GM18499 (cell line): Measurements from ENCODE around the gene HCN3.
A peak's percentile ranks its signal among the peaks of the same experiment; 100 is the strongest.

Source experiments
- ATAC-seq: cut with Tn5 transposase; IDR thresholded peaks from one replicate; pipeline ENCODE4 v1.9.1; 2021; ENCODE audit warnings: moderate number of reproducible peaks; ENCODE audit not compliant: insufficient read depth, unreplicated experiment

The HCN3 gene

DNA sequence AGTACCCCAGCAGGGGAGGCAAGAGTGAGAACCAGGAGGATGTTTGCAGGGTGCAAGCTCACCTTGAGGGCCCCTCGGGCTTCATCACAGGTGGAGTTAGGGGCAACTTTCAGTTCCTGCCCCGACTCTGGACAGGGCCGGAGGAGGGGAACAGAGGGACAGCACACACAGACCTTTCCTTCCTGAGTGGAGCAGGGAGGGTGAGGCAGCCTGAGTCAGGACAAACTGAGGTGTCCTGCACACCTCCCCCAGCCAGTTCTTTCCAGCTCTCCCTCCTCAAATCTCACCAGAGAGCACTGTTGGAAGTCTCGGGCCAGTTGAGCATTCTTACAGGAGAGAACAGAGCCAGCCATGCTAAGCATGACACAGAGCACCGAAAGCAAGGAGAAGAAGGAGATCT lies 23.5 kb upstream of the HCN3 start:
- no peak for ATAC-seq

GRCh38 chr1:155254228-155254713 lies 23.0 kb upstream of the HCN3 start:
- ATAC-seq: no peak

DNA sequence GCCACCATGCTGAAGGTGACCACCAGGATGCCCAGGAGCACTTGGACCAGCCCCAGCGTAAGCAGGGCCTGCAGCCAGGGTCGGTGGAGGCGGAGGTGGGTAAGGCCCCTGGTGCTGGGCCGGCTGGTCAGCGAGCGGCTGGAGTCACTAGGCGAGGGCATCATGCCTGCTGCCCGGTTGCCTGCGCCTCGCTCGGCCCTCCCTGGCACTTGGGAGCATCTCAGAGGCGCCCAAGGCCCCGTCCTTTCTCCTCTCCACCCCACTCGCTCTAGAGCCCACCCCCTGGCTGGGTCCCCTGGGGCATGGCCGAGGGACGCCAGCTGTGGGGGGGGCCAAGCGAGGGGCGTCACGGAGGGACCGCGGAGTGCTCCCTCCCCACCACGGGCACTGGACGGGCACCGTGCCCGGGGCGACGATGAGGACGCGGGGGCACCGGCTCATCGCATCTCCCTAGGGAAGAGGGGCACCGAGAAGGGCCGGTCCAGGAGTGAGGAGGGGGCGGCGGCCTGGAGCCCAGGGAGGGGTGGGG lies 22.5 kb upstream of the HCN3 start:
- ATAC-seq: no peak

DNA sequence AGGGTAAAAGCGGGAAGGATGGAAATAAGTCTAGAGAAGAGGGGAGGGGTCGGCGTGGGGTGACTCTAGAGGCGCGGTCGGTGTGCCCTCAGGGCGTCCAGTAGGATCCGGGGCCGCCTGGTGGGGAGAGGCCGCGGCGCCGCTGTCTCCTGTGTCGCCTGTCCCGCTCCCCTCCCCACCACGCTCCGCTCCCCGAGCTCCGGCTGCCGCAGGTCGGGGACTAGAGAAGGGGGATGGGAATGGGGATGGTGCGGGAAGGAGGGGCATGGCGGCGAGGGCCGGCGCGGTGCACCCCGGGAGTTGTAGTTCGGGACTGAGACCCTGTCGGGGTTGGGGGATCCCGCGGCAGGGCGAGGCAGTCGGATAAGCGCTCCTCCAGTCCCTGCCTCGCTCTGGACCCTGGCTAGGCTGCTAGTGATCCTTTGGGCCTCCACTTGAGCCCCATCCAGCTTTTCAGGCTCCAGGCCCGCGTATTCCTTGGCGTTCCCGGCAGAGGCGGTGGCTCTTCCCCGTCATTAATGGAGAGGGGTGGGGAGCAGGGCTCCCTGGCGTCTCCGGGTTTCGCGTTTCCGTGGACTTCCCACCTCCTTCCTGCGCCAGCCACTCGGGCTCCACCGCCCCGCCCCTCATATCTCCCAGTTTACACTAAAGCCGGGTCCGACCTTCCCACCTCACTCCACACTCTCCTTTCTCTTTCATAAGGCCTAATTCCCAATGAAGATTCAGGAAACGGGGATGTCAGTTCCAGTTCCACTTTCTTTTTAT lies 21.8 kb upstream of the HCN3 start, which contains the start of gene ENTREP3:
TSS of gene ENTREP3 (minus strand) at position 241 of the 765 bp plus-strand sequence. CDS start 606 bp downstream, outside the sequence.
- ATAC-seq: no peak

DNA sequence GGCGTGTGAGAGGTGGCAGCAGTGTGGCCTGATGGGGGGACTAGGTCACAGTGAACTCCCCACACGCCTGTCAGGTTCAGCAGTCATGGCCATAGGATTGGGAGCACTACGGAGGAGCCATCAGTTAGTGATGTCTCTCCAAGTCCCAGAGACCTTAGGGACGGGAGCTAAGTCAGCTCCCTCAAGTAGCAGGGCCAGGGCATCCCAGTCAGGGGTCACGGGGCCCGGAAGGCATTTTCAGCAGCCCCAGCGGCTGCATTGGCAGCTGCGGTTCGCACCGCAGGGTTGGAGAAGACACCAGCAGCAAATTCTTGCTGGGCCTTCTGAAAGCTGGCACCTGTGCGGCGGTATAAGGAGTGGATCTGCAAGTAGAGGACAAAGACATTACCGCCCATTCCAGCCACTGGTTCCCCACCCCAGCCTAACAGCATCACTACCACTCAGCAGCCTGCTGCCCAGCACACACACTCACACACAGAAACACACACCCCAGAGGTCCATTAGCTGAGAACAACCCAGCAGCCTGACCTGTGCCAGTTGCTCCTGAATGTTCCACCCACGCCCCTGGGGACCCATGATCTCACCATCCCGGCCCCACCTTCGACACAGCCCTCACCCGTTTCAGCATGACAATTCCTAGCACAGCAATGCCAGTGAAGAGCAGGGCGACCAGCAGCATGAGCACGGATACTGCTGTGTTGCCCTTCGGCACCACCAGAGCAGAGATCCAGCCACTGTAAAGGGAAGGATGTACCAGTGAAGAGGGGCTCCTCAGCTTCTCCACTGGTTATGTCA lies 21.0 kb upstream of the HCN3 start:
- ATAC-seq: no peak

- no peak for ATAC-seq
Observed at GRCh38 chr1:155260276-155260675, 17.0 kb upstream of the HCN3 start.

DNA sequence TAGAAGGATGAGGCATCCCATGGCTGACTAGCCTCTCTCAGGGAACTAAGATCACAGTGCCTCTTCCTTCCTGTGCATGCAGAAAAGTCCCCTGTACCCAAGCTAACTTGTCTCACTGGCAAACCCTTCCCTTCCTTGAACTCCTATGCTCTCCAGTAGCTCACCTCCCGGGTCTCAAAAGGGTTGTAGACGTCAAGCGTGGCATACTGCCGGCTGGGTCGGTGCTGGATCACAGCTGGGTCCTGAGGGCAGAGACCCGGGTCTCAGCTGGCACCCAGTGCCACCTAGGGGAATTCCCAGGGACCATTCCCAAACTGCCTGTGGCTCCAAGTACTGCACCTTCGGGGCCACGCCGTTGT lies 15.8 kb upstream of the HCN3 start:
- no peak for ATAC-seq

DNA sequence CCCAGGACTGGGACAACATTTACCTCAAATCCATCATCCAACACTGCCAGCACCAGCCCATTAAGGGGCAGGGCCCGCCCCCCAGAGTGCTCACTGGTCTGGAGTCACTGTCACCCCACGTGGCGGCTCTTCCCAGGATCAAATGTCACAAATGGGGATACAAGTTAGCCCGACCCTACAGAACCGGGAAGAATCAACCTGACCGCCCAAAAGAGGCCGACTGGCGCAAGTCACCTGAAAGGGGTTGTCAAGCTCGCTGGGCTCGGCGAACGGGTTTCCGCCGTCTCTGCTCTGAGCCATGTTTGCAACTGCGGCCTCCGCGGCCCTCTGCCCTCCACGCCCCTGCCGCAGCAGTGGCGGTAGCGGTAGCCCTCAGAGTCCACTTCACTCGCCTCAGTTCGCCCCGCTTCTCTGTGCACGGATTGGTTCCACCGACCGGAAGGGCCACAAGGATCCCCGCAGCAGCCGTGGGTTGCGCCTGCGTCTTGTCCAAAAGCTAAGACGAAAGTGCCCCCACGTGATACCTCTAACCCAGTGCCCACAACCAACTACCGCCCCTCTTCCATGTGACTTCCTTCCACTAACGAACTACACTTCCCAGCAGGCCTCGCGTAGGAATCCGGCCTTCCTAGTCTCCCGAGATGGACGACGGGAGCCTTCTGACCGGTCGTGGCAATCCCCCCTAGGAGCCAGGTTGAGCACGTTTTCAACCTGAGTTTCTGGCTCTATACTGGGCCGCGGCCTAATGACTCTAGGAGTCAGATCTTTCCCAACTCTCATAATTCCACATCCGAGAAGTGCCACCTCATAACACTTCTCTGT lies 15.2 kb upstream of the HCN3 start, which contains the start of gene SCAMP3:
TSS of gene SCAMP3 (minus strand) at position 509 of the 822 bp plus-strand sequence. CDS start at position 300, 209 bp downstream.
- ATAC-seq: peak; percentile 71

DNA sequence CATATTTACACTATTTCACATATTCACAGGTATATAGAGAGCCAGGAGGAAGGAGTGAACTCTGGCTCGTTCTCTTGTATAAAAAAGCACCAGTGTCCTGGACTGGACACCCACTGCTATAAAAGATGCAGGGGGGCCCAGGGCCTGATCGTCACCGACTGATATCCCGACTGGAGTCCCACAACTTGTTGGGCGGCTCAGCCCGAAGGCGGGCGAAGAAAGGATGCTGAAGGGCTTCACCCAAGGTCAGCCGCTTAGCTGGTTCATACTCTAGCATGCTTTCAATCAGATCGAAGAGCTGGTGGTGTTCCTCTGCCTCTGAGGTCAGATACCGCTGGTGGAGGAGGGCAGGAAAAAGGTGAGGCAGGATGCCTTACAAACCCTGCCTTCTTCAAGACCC lies 14.2 kb upstream of the HCN3 start:
- ATAC-seq: no peak

- no peak for ATAC-seq
Observed at GRCh38 chr1:155266553-155266952, 10.7 kb upstream of the HCN3 start.

DNA sequence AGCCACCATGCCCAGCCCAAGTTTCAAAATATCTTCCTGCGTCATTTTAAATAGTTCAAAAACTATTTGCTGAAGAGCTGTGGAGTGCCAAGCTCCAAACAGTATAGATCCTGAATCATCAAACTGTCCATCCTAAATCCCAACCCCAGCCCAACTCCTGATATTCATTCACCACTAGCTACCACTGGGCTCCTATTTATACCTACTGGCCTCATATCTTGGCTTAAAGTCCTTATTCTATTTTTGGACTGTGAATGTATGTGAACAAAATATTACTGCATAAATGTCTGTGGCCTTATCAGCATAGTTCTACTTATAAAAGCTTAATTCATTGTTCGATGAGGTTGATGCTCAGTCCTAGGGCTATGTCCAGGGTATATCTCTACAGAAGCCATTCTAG lies 9.9 kb upstream of the HCN3 start:
- ATAC-seq: no peak

DNA sequence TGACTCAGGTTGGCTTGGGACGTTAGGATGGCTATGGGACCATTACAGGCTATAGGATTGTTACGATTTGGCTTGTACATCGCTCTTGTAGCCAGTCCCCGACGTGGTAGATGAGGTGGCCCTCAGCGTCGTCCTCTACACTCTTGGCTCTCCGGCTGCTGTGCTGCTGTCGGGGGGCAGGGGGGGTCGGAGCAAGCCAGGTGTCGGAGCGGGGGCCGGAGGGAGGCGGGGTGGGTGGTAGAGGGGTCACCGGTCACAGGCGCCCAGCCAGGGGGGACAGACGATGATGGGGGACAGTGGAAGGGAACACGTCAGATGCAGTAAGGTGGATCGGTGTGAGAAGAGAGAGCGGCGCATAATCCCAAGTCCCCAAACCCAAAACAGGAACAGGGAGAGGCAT lies 8.6 kb upstream of the HCN3 start:
- ATAC-seq: no peak

DNA sequence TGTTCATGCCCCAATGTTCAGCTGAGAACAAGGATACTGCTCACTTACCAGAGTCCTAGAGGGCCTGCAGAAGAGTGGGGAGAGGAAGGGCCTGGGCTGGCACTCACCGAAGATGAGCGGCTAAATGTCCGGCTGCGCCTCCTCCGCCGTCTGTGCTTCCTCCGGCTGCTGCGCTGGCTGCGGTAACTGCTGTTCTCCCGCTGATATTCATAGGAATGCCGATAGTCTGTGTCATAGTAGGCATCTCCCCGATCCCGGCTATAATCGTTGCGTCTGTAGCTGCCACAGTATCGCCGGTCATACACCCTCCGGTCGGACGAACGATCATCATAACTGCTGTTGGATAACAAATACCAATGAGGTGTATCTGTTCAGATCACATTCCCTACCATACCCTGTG lies 7.9 kb upstream of the HCN3 start:
- no peak for ATAC-seq

- peak; percentile 9 for ATAC-seq
Observed at GRCh38 chr1:155272466-155273342, 4.6 kb upstream of the HCN3 start.

DNA sequence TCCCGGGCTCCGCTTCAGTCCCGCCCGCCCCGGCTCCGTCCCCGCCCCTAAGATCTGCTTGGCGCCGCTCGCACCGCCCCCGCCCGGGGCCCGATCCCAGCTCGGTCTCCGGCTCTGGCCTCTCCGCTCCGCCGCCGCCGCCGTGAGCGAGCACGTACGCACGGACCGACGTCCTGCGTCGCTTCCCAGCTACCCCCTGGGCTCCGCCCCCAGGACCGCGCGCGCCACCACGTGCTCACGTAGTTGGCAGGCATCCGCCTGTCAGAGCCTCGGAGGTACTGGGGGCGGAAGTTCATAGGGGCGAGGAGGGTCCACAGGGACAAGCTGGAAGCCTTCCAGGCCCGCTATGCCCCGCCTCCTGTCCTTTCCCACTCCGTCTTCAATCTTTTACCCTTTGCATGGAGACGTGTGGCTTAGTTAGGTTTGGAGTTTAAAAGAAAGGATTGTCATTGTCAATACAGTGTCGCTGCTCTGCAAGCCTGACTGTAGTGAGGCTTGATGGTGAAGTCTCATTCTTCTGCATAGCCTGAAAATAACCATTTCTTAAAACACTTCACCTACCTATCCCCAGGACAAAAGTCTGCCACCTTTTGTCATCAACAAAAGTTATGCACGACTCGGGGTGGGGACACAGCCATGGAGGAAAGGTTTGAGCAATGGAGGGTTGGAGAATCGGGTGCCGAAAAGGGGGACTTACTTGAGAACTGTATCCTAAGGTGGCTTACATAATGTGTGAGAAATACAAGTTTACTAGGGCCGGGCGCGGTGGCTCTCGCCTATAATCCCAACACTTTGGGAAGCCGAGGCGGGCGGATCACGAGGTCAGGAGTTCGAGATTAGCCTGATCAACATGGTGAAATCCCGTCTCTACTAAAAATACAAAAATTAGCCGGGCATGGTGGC lies 3.7 kb upstream of the HCN3 start, which contains the start of gene CLK2:
TSS of gene CLK2 (minus strand) at position 162 of the 903 bp plus-strand sequence. CDS start 2,527 bp downstream, outside the sequence.
- ATAC-seq: peak; percentile 43

DNA sequence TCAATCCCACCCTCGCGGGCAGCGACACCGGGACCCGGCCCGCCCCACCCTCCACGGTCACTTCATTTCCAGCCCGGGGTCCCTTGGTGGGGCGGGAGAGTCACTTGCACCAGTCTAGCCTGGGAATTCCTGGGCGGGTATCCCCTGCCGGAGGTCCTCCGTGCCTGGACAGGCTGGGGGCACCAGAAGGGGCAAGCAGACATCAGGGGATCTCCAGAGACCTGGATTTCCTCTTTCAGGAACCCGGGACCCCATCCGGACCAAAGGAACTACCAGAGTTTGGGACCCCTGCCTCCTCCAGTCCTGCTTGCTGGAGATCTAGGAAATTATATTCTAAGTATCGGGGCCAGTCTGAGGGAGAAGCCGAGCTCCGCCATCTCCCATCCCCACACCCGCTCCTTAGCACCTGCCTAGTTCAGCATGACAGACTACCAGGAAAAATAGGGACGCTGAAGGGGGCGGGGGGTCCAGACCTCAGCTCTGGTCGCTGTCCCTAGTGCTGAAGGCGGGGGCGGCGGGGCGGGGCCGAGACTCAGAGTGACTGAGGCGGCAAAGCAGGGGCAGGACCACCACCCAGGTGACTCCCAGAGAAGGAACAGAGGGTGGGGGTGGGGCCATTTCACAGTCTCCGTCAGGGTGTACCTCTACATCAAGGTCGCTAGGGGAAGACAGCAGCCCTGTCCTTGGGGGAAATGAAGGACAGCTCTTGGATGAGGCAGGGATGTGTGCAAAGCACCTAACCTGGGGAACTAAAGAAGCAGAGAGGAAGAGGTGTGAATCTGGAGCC lies 832 bp downstream of the HCN3 start:
- ATAC-seq: no peak

- no peak for ATAC-seq
Observed at GRCh38 chr1:155278689-155279160, 1.5 kb downstream of the HCN3 start.
